ENCODE measurements around the gene PAX4. TPM values are rescaled to one million over a fixed set of nuclear protein-coding genes. Genes with fewer than 3 reads are reported as not detected.

The PAX4 gene
- total RNA-seq, 2 donors from 2014 or later = not detected

DNA sequence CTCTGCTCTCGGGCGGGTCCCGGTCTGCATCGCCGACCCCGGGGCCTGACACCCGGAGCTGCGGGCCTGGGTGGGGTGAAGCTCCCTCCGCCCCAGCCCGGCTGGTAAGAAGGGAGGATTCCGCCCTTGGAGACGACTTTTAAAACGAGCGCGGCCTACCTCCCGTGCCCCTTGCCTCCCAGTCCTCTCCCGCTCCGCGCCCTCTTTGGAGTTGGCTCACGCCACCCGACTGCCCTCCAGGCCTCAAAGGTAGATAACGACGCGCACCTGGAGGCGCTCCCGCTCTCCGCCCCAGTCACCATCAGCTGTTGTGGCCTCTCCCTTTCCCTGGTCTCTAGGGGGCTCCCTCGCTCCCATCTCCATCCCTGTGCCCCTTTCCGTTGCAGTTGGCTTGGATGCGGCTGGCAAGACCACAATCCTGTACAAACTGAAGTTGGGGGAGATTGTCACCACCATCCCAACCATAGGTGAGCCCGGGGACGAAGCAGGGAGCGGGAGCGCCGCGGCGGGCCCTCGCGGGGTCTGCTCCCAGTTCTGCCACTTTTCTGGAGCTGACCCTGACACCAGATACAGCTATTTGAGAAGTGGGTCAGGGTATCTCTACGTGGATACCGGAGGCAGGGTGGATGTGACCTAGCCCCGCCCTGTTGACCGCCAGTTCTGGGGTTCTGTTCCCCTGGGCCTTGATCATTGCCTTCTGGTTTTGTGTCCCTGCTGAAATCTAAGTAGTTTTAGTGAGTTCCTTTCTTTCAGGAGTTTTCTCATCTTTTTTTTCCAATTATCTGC lies 29.1 kb downstream of the PAX4 start:
- Histone ChIP-seq H3K4me1 (peaks cover 0 to 34% of the 10 kb centered on the region in 2 donors), H3K36me3 (peaks cover 18% of the 10 kb centered on the region), H3K27me3 (no peaks in the 10 kb centered on the region), H3K9me3 (no peaks in the 10 kb centered on the region), H3K4me3 (peak overlapping the region; percentile 83 to 88), H3K27ac (peak overlapping the region; percentile 93)
- no peak for DNase-seq (ENCODE audit: low spot score)
- TF ChIP-seq, protein P1, sequence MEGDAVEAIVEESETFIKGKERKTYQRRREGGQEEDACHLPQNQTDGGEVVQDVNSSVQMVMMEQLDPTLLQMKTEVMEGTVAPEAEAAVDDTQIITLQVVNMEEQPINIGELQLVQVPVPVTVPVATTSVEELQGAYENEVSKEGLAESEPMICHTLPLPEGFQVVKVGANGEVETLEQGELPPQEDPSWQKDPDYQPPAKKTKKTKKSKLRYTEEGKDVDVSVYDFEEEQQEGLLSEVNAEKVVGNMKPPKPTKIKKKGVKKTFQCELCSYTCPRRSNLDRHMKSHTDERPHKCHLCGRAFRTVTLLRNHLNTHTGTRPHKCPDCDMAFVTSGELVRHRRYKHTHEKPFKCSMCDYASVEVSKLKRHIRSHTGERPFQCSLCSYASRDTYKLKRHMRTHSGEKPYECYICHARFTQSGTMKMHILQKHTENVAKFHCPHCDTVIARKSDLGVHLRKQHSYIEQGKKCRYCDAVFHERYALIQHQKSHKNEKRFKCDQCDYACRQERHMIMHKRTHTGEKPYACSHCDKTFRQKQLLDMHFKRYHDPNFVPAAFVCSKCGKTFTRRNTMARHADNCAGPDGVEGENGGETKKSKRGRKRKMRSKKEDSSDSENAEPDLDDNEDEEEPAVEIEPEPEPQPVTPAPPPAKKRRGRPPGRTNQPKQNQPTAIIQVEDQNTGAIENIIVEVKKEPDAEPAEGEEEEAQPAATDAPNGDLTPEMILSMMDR (IDR thresholded peaks at IDR 0.05) = peak in 1 of 2 donors; percentile 53

DNA sequence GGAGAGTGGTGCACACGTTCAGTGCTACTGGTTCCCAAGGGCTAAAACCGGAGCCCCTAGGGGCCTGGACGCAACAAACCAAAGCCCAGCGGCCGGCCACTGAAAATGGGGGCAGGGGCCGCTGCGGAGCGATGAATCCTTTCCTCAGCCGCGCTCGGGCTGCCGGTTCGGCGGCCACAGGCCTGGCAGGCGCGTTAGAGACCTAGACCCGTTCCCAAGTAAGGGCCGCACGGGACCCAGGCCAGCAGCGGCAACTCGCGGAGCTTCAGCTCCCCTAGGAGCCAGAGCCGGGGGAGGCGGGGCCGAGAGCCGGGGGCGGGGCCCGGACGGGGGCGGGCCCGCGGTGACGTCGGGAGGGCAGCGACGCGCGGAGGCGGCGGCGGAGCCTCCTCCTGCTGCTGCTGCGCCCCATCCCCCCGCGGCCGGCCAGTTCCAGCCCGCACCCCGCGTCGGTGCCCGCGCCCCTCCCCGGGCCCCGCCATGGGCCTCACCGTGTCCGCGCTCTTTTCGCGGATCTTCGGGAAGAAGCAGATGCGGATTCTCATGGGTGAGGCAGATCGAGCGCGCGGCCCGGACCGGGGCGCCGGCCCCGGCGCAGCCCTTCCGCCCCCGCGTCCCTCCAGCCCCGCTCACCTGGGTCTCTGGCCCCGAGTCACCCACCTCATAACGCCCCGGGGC lies 29.8 kb downstream of the PAX4 start, which contains the start of gene ARF5:
Gene ARF5 (plus strand): TSS at position 393 of the 678 bp plus-strand sequence. CDS start 88 bp downstream, at position 481.
- H3K9me3 ChIP-seq = no peaks in the 10 kb centered on the region
- H3K4me3 ChIP-seq = peak within 1 kb of the TSS; percentile 83 to 88
- DNase-seq (ENCODE audit: low spot score) = peak; percentile 86
- peaks cover 18% of the 10 kb centered on the region for H3K36me3 ChIP-seq
- H3K4me1 ChIP-seq = peaks cover 0 to 41% of the 10 kb centered on the region in 2 donors
- TF ChIP-seq, protein P1 (IDR thresholded peaks at IDR 0.05) = no peak
- H3K27me3 ChIP-seq = no peaks in the 10 kb centered on the region
- H3K27ac ChIP-seq = peak within 1 kb of the TSS; percentile 93

DNA sequence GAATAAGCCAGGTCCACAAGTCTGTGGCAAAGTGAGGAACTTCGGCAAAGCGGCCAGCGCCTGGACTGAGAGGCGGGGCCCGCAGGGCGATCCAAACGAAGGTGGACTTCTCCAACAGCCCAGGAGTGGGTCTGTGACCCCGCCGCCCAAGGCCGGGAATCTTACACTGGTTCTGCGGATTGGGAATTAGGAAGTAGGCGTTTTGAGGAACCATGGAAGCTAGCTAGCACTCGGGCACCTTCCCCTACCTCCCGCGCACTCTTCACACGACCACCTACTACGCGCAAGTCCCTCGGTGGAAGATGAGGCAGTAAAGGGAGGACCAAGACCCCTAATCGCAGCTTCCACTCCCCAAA lies 30.3 kb downstream of the PAX4 start:
- TF ChIP-seq, protein P1 (IDR thresholded peaks at IDR 0.05) = no peak
- H3K4me3 ChIP-seq = peak overlapping the region; percentile 83 to 88
- peaks cover 21% of the 10 kb centered on the region for H3K36me3 ChIP-seq
- H3K27ac ChIP-seq = peak overlapping the region; percentile 93
- DNase-seq (ENCODE audit: low spot score) = no peak
- no peaks in the 10 kb centered on the region for H3K9me3 ChIP-seq
- H3K27me3 ChIP-seq = no peaks in the 10 kb centered on the region
- H3K4me1 ChIP-seq = peaks cover 0 to 46% of the 10 kb centered on the region in 2 donors

DNA sequence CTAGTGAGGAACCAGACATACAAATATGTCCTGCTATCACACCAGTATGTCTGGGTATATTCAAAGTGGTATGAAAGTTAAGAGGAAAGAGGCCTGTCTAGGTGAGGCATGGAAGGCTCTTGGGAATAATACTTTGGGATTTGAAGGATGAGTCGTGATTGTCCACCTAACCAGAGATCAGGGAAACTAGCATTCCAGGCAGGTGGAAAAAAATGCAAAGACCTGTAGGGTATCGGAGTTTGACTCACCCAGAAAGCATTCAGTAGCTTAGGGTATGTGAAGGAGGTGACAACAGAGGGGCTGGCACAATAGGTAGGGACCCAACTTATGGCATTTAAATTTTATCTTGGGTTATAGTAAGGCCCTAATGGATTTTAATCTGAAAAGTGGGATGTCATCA lies 31.6 kb downstream of the PAX4 start:
- Histone ChIP-seq H3K4me1 (peaks cover 0 to 59% of the 10 kb centered on the region in 2 donors), H3K4me3 (no peak overlapping the region), H3K36me3 (peaks cover 25% of the 10 kb centered on the region), H3K9me3 (no peaks in the 10 kb centered on the region), H3K27ac (peak overlapping the region in 1 of 2 donors; percentile 87), H3K27me3 (no peaks in the 10 kb centered on the region)
- no peak for DNase-seq (ENCODE audit: low spot score)
- TF ChIP-seq, protein P1 (IDR thresholded peaks at IDR 0.05) = no peak

DNA sequence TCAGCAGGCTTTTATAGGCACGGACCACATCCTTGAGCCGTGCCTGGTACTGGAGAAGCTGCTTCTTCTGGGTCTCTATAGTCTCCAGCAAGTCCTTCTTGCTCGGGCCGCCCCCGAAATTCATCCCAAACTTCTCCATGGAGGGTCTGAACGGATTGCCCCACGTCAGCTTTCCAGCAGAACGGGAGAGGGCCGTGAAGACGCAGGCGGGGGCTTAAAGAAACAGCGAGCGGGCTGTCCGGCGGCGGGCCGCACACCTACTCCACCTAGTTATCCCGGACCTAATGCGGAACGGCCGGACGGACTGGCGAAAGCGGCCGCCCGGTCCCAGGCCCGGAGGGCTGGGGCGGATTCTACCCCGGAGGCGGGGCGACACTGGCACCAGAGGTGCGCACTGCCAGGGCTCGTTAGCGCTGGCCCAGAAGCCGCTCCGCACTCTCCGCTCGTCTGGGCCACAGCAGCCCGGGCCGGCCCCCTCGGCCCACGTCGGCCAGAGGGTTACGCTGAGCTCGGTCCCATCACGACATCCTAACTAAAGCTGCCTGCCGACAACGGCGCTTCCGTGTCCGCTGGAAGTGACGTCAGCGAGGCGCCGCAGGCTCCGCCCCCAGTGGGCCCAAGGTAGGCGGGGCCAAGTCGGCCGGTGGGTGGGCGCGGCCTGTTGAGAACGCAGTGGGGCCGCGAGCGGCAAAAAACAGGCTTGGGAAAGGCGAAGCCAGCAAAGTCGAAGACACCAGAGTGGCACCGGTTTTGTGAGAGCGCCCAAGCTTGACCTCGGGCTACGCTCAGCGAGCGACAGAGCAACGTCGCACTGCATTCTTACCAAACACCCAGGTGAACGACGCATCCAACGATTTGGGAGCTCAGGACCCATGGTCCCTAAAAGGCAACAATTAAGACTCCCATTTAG lies 32.6 kb downstream of the PAX4 start, which contains the start of gene GCC1:
Gene GCC1 (minus strand): TSS at position 553 of the 910 bp plus-strand sequence. CDS start 414 bp downstream, at position 139.
- Histone ChIP-seq H3K4me1 (peaks cover 0 to 64% of the 10 kb centered on the region in 2 donors), H3K27me3 (no peaks in the 10 kb centered on the region), H3K9me3 (no peaks in the 10 kb centered on the region), H3K4me3 (peak within 1 kb of the TSS; percentile 72 to 85), H3K27ac (peak within 1 kb of the TSS; percentile 83 to 87), H3K36me3 (peaks cover 22% of the 10 kb centered on the region)
- peak; percentile 91 for DNase-seq (ENCODE audit: low spot score)
- TF ChIP-seq, protein P1 (IDR thresholded peaks at IDR 0.05) = no peak
